GM18867 (cell line): ENCODE data around the gene PDE6A.

Source experiments
- ATAC-seq: cut with Tn5 transposase; IDR thresholded peaks from one replicate; pipeline ENCODE4 v1.9.1; 2021; ENCODE audit warnings: mild to moderate bottlenecking, moderate library complexity; ENCODE audit not compliant: unreplicated experiment

The PDE6A gene

DNA sequence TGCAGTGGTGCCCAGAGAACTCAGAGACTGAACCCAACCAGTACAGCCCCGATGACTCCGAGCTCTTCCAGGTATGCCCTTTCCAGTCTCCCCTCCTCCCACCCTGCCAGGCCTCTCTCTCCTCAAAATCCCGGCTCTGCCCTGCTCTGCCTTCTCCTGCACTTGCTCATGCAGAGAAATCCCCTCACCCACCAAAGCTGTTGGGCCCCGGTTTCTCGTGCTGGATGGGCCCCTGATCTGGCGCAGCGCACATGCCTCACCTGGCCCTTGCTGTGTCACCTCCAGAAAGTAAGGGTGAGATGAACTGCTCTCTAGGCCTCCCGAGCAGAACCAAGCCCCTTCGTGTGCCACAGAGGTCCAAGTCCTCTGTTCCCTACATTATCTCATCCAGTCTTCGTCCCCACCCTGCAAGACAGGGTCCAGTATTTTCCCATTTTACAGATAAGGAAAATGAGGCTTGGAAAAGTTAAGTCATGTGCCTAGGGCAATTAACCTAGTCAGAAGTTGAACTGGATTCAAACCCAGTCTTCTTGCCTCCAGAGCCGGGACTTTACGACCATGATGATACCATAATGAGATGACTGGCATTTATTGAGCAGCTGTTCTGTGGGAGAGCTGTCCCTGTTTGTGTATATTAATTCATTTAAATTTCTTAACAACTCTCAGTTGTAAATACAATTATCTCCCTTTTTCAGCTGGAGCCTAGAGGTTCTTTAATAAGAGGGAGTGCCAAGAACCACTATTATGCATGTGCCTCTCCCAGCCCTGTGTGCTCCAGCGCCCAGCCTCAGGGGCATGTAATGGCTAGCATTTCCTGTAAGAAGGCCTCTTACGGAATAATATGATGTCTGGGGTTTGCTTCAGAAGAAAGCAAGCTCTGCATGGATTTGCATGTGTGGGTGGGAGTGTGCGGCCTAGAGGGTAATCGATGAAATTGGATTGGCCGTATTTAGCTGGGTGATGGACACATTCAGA, 123.8 kb downstream of the PDE6A start:
- no peak for ATAC-seq

DNA sequence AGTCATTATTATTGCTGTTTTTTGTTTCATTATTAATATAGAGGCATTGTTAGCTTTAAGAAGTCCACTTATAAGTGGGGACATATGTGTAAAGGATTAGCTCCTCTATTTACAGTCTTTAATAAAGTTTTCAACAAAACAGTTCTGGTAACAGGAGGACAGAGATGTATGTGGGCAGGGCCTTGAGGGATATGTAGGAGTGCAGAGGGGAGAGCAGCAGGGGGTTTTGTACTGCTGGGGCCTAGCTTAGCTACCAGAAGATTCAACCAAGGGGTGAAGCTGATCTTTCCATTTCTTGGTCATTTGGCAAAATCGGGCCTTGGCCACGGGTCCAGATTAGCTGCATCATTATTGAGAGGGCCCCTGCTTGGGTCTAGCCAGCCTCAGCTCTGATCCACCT, 124.6 kb downstream of the PDE6A start:
- no peak for ATAC-seq

GRCh38 chr5:149818116-149818515, 126.5 kb downstream of the PDE6A start:
- no peak for ATAC-seq

- ATAC-seq = no peak
Measured at GRCh38 chr5:149817539-149818060, 127.0 kb downstream of the PDE6A start.

DNA sequence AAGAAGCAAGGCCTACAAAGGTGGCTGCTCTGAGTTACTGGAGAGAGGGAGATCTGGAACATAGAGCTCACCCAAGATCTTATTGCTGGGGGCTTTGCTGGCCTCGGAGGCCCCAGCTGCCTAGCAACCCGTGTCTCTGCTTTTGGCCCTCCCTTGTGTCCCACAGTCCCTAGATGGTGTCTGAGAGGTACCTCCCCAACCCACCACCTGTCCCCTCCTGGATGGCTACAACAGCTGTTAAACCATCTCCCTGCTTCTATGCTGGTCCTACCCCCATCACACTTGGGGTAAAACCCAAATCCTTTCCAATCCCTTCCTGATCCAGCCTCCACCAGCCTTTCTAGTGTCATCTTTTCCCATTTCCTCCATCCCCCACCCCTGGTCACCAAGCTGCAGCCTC, 127.9 kb downstream of the PDE6A start:
- ATAC-seq = no peak

DNA sequence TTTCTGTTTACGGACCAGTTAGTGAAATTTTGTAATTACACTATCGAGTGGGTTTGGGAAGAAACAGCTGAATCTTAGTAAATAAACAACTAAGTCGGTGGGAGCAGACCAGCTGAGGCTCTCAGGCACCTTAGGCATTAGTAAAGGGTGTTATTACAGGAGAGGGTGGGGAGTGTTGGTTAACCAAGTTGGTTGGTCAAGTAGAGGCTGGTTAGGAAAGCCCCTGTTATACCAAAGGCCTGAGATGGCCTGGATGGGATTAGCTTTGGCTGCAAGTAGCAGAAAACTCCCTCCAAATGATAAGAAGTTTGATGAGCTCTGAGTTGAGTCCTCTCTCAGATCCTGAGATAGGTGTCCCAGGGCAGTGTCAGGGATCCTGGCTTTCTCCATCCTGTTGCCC, 133.1 kb downstream of the PDE6A start:
- no peak for ATAC-seq

GRCh38 chr5:149810856-149811255, 133.7 kb downstream of the PDE6A start:
- no peak for ATAC-seq

DNA sequence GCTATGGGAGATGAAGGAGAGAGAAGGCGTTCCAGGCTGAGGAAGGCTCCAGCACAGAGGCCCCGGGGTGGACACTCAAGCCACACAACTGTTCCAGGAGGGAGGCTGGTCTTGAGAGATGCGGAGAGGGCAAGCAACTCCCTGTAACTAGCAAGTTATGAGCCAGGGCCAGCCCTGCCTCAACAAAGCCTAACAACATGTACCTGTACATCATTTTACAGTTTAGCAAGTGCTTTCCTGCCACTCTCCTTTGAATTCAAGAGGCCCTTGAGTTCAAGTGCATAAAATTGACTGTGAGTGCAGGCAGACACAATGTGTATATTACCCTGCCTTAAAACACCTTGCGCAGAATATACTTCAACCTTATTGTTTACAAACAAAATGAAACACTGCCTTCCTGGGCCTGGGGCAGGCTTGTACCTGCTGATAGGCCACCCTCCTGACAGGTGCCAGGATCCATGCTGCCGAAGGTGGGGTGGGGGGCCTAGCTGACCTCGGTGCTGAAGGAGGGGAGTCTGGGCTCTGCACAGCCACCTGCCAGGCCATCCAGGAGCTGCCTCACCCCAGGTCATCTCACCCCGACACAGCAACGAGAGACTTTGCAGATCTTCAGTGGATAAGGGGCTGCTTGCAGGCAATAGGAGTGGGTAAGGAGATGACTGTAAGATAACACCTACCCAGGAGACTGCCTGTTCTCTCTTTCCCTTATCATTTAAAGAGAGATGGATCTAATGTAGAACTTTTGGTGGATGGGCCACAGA, 134.5 kb downstream of the PDE6A start:
- no peak for ATAC-seq

DNA sequence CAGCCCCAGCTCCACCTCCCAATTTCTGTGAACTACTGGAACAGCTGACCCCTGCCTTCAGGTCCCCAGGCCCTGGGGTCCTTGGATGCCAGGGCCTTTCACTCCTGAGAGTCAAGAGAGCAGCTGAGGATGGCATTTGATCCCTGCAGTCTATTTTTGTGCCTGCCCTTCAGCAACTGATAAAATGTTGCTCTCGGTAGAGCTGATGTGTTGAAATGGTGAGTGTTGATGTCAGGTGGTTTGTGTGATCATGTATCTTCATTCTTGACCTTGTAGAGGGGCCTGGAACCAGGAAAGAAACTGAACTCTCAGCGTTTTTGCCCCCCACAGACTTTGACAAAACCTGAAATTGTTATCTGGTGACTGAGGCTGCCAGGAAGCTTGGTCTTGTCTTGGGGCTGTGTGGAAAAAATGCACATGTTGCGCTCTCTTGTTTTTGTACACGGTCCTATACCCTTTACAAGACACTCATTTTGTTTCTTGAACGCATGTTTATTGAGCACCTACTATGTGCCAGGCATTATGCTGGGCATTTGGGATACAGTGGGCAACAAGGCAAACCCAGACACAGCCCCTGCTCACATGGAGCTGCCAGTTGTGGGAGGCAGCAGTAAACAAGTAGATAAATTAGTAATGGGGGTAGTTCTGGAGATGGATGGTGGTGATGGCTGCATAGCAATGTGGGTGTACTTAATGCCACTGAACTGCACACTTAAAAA, 136.2 kb downstream of the PDE6A start:
- ATAC-seq = no peak
